HUES64 (cell line): ENCODE results near the gene PPP5C. TPM values are rescaled to one million over a fixed set of nuclear protein-coding genes. Genes with fewer than 3 reads are reported as not detected.

Source experiments
- H3K27ac ChIP-seq: 2 replicates; pipeline ENCODE4 v1.7.0; 2013; ENCODE audit warnings: low read depth, low read length, inconsistent platforms
- H3K27me3 ChIP-seq: 2 replicates; pipeline ENCODE4 v1.6.1; 2013; ENCODE audit warnings: mild to moderate bottlenecking, low read length; ENCODE audit not compliant: insufficient read depth
- H3K36me3 ChIP-seq: 2 replicates; pipeline ENCODE4 v1.6.1; 2013; ENCODE audit warnings: mild to moderate bottlenecking, low read length; ENCODE audit not compliant: insufficient read depth
- H3K4me1 ChIP-seq: 2 replicates; pipeline ENCODE4 v1.6.1; 2013; ENCODE audit warnings: mild to moderate bottlenecking, low read length, moderate library complexity; ENCODE audit not compliant: insufficient read depth
- H3K4me3 ChIP-seq: 2 replicates; pipeline ENCODE4 v1.5.1; 2013; ENCODE audit warnings: mild to moderate bottlenecking, low read length, moderate library complexity
- H3K9ac ChIP-seq: 2 replicates; pipeline ENCODE4 v1.6.1; 2013; ENCODE audit warnings: mild to moderate bottlenecking, low read depth, low read length
- H3K9me3 ChIP-seq: 2 replicates; pipeline ENCODE4 v1.6.1; 2013; ENCODE audit warnings: low read depth, low read length; ENCODE audit not compliant: insufficient read depth
- WGBS: fragments of 150-250, 120-280 bp; methylation state at CpG from one replicate; pipeline ENCODE4 v1.1.7; 2013; ENCODE audit warnings: missing lambda C conversion rate; 5-methylcytosine and 5-hydroxymethylcytosine counted together
- polyA plus RNA-seq, 2 experiments: library from polyadenylated mRNA; stranded (reverse); fragments of 50-300 nt; gene quantifications; one replicate each; pipeline ENCODE4 v1.2.3, GENCODE V29; 2013

Gene PPP5C
- polyA plus RNA-seq (2013, experiment 1 of 2) = 87.6 TPM
- 76.6 TPM for polyA plus RNA-seq (2013, experiment 2 of 2)

GRCh38 chr19:46346821-46347571 lies at the start of gene PPP5C:
Gene PPP5C, plus strand, starts transcription at chr19:46347087. Its CDS starts 10 bp downstream, at chr19:46347097.
- Histone ChIP-seq H3K36me3 (peaks cover 7% of the 10 kb centered on the region), H3K4me3 (peak within 1 kb of the TSS; percentile 96), H3K9ac (peak within 1 kb of the TSS; percentile 94), H3K9me3 (no peaks in the 10 kb centered on the region), H3K27me3 (no peaks in the 10 kb centered on the region), H3K27ac (peak within 1 kb of the TSS; percentile 93), H3K4me1 (peaks cover 9% of the 10 kb centered on the region; the same call in 1 of the 2 replicates)
- WGBS = under 1% methylated on average over 62 of the region's 62 CpGs

- Histone ChIP-seq H3K27ac (no peak overlapping the region), H3K36me3 (no peaks in the 10 kb centered on the region), H3K4me3 (peak overlapping the region; percentile 67), H3K9ac (no peak overlapping the region), H3K27me3 (no peaks in the 10 kb centered on the region), H3K4me1 (peaks cover 8% of the 10 kb centered on the region; the same call in 1 of the 2 replicates), H3K9me3 (no peaks in the 10 kb centered on the region)
- 76% methylated on average over 18 of the region's 19 CpGs for WGBS
These were observed 49.0 kb upstream of the PPP5C start for GRCh38 chr19:46297700-46298478.

GRCh38 chr19:46298479-46299003 lies 48.3 kb upstream of the PPP5C start:
- 76% methylated on average over 7 of the region's 7 CpGs for WGBS
- H3K9me3 ChIP-seq = no peaks in the 10 kb centered on the region
- no peaks in the 10 kb centered on the region for H3K36me3 ChIP-seq
- H3K27me3 ChIP-seq = no peaks in the 10 kb centered on the region
- no peak overlapping the region for H3K27ac ChIP-seq
- H3K4me1 ChIP-seq = peaks cover 12% of the 10 kb centered on the region; the same call in 1 of the 2 replicates
- H3K4me3 ChIP-seq = no peak overlapping the region
- no peak overlapping the region for H3K9ac ChIP-seq

GRCh38 chr19:46299004-46299509 lies 47.8 kb upstream of the PPP5C start:
- H3K9me3 ChIP-seq = no peaks in the 10 kb centered on the region
- no peak overlapping the region for H3K27ac ChIP-seq
- 62% methylated on average over 11 of the region's 11 CpGs for WGBS
- H3K4me3 ChIP-seq = no peak overlapping the region
- peaks cover 12% of the 10 kb centered on the region; the same call in 1 of the 2 replicates for H3K4me1 ChIP-seq
- H3K36me3 ChIP-seq = no peaks in the 10 kb centered on the region
- H3K27me3 ChIP-seq = no peaks in the 10 kb centered on the region
- no peak overlapping the region for H3K9ac ChIP-seq

GRCh38 chr19:46299695-46300094 lies 47.2 kb upstream of the PPP5C start:
- Histone ChIP-seq H3K27ac (no peak overlapping the region), H3K4me3 (no peak overlapping the region), H3K27me3 (no peaks in the 10 kb centered on the region), H3K9me3 (no peaks in the 10 kb centered on the region), H3K9ac (no peak overlapping the region), H3K36me3 (no peaks in the 10 kb centered on the region), H3K4me1 (peaks cover 12% of the 10 kb centered on the region; the same call in 1 of the 2 replicates)
- WGBS = 88% methylated on average over 5 of the region's 7 CpGs

GRCh38 chr19:46303322-46303690 lies 43.6 kb upstream of the PPP5C start:
- H3K27ac ChIP-seq = peak overlapping the region; percentile 56
- H3K27me3 ChIP-seq = no peaks in the 10 kb centered on the region
- peaks cover 12% of the 10 kb centered on the region for H3K9me3 ChIP-seq
- peak overlapping the region; percentile 81 for H3K9ac ChIP-seq
- 32% methylated on average over 10 of the region's 10 CpGs for WGBS
- H3K4me1 ChIP-seq = peaks cover 12% of the 10 kb centered on the region; the same call in 1 of the 2 replicates
- peaks cover 20% of the 10 kb centered on the region for H3K36me3 ChIP-seq
- peak overlapping the region; percentile 48 for H3K4me3 ChIP-seq

GRCh38 chr19:46303691-46304397 lies 43.0 kb upstream of the PPP5C start:
- H3K9ac ChIP-seq = peak overlapping the region; percentile 81
- H3K4me3 ChIP-seq = peak overlapping the region; percentile 48
- peaks cover 12% of the 10 kb centered on the region for H3K9me3 ChIP-seq
- H3K27ac ChIP-seq = peak overlapping the region; percentile 56
- H3K36me3 ChIP-seq = peaks cover 21% of the 10 kb centered on the region
- H3K4me1 ChIP-seq = peaks cover 12% of the 10 kb centered on the region; the same call in 1 of the 2 replicates
- WGBS = 8% methylated on average over 56 of the region's 56 CpGs
- H3K27me3 ChIP-seq = no peaks in the 10 kb centered on the region

GRCh38 chr19:46306501-46306900 lies 40.4 kb upstream of the PPP5C start:
- H3K9ac ChIP-seq = no peak overlapping the region
- peaks cover 40% of the 10 kb centered on the region for H3K36me3 ChIP-seq
- H3K9me3 ChIP-seq = peaks cover 12% of the 10 kb centered on the region
- H3K4me3 ChIP-seq = no peak overlapping the region
- no peak overlapping the region for H3K27ac ChIP-seq
- H3K4me1 ChIP-seq = peaks cover 5% of the 10 kb centered on the region; the same call in 1 of the 2 replicates
- H3K27me3 ChIP-seq = no peaks in the 10 kb centered on the region
- WGBS = 100% methylated on average over 3 of the region's 3 CpGs

GRCh38 chr19:46308510-46308909 lies 38.4 kb upstream of the PPP5C start:
- Histone ChIP-seq H3K4me1 (no peaks in the 10 kb centered on the region), H3K4me3 (no peak overlapping the region), H3K27me3 (no peaks in the 10 kb centered on the region), H3K9ac (no peak overlapping the region), H3K27ac (no peak overlapping the region), H3K36me3 (peaks cover 56% of the 10 kb centered on the region), H3K9me3 (peaks cover 12% of the 10 kb centered on the region)
- 96% methylated on average over 15 of the region's 15 CpGs for WGBS

- Histone ChIP-seq H3K27ac (no peak overlapping the region), H3K4me3 (no peak overlapping the region), H3K9ac (no peak overlapping the region), H3K9me3 (peaks cover 12% of the 10 kb centered on the region), H3K4me1 (no peaks in the 10 kb centered on the region), H3K36me3 (peaks cover 57% of the 10 kb centered on the region), H3K27me3 (no peaks in the 10 kb centered on the region)
- 90% methylated on average over 10 of the region's 10 CpGs for WGBS
These were observed 37.8 kb upstream of the PPP5C start for GRCh38 chr19:46309056-46309455.
